H9 (cell line): Measurements from ENCODE around the gene GLIPR2. TPM values are rescaled to one million over a fixed set of nuclear protein-coding genes. Genes with fewer than 3 reads are reported as not detected.

Experiments used
- DNase-seq: peaks from one replicate; pipeline ENCODE4 v3.0.0-alpha.2; 2017
- H2AFZ ChIP-seq: one replicate; pipeline ENCODE4 v1.6.1; 2013; ENCODE audit warnings: mild to moderate bottlenecking, low read length, control low read depth, moderate library complexity
- H2AK5ac ChIP-seq: 2 replicates; pipeline ENCODE4 v1.6.1; 2013; ENCODE audit warnings: low read length, control low read depth, mixed read lengths; ENCODE audit not compliant: insufficient read length
- H2BK120ac ChIP-seq: one replicate; pipeline ENCODE4 v1.6.1; 2013; ENCODE audit warnings: low read depth, mild to moderate bottlenecking, low read length, control low read depth, inconsistent platforms; ENCODE audit not compliant: poor library complexity, severe bottlenecking
- H2BK12ac ChIP-seq: 2 replicates; pipeline ENCODE4 v1.6.1; 2013; ENCODE audit warnings: low read length, control low read depth, mixed read lengths, low read depth; ENCODE audit not compliant: insufficient read length
- H2BK15ac ChIP-seq: 2 replicates; pipeline ENCODE4 v1.6.1; 2013; ENCODE audit warnings: low read depth, low read length, control low read depth
- H2BK20ac ChIP-seq: one replicate; pipeline ENCODE4 v1.6.1; 2013; ENCODE audit warnings: low read depth, mild to moderate bottlenecking, low read length, control low read depth, inconsistent platforms; ENCODE audit not compliant: poor library complexity, severe bottlenecking
- H2BK5ac ChIP-seq: 2 replicates; pipeline ENCODE4 v1.6.1; 2013; ENCODE audit warnings: low read length, control low read depth, mixed read lengths; ENCODE audit not compliant: insufficient read length
- H3K14ac ChIP-seq: 2 replicates; pipeline ENCODE4 v1.6.1; 2013; ENCODE audit warnings: low read length, control low read depth; ENCODE audit not compliant: insufficient read depth
- H3K18ac ChIP-seq: 2 replicates; pipeline ENCODE4 v1.6.1; 2013; ENCODE audit warnings: low read depth, mild to moderate bottlenecking, mixed read lengths, low read length, control low read depth; ENCODE audit not compliant: insufficient read length
- H3K23ac ChIP-seq: 2 replicates; pipeline ENCODE4 v1.6.1; 2013; ENCODE audit warnings: low read length, control low read depth, mixed read lengths, low read depth; ENCODE audit not compliant: insufficient read length
- H3K23me2 ChIP-seq: 2 replicates; pipeline ENCODE4 v1.6.1; 2013; ENCODE audit warnings: low read depth, mild to moderate bottlenecking, mixed read lengths, low read length, control low read depth; ENCODE audit not compliant: insufficient read length, poor library complexity, severe bottlenecking
- H3K27ac ChIP-seq: 2 replicates; pipeline ENCODE4 v1.5.1; 2013; ENCODE audit warnings: low read length, control low read depth, mixed read lengths, low read depth; ENCODE audit not compliant: insufficient read length
- H3K27me3 ChIP-seq: 2 replicates; pipeline ENCODE4 v1.6.1; 2013; ENCODE audit warnings: low read length, control low read depth, inconsistent platforms; ENCODE audit not compliant: insufficient read depth
- H3K4ac ChIP-seq: 2 replicates; pipeline ENCODE4 v1.6.1; 2013; ENCODE audit warnings: low read depth, mild to moderate bottlenecking, control low read depth, inconsistent platforms, low read length, moderate library complexity
- H3K4me1 ChIP-seq: 2 replicates; pipeline ENCODE4 v1.6.1; 2013; ENCODE audit warnings: low read length, control low read depth, inconsistent platforms; ENCODE audit not compliant: insufficient read depth
- H3K4me2 ChIP-seq: 2 replicates; pipeline ENCODE4 v1.6.1; 2013; ENCODE audit warnings: low read length, control low read depth, mixed read lengths; ENCODE audit not compliant: insufficient read length, insufficient read depth
- H3K56ac ChIP-seq: 2 replicates; pipeline ENCODE4 v1.6.1; 2013; ENCODE audit warnings: low read depth, mild to moderate bottlenecking, mixed read lengths, low read length, control low read depth; ENCODE audit not compliant: insufficient read length
- H3K79me1 ChIP-seq: 2 replicates; pipeline ENCODE4 v1.6.1; 2013; ENCODE audit warnings: low read depth, mild to moderate bottlenecking, moderate library complexity, low read length, control low read depth, inconsistent platforms; ENCODE audit not compliant: insufficient read depth, poor library complexity, severe bottlenecking
- H3K79me2 ChIP-seq: 2 replicates; pipeline ENCODE4 v1.6.1; 2013; ENCODE audit warnings: low read length, control low read depth, inconsistent platforms; ENCODE audit not compliant: insufficient read depth
- H3K9ac ChIP-seq: 2 replicates; pipeline ENCODE4 v1.6.1; 2013; ENCODE audit warnings: low read length, control low read depth, mixed read lengths; ENCODE audit not compliant: insufficient read length; ENCODE audit errors: extremely low read depth
- H3K9me3 ChIP-seq: one replicate; pipeline ENCODE4 v1.6.1; 2013; ENCODE audit warnings: low read depth, low read length, inconsistent platforms; ENCODE audit not compliant: control insufficient read depth
- H3T11ph ChIP-seq: one replicate; pipeline ENCODE4 v1.6.1; 2013; ENCODE audit warnings: mild to moderate bottlenecking, low read length, control low read depth, inconsistent platforms
- H4K20me1 ChIP-seq: one replicate; pipeline ENCODE4 v1.6.1; 2013; ENCODE audit not compliant: control insufficient read depth, insufficient read length, insufficient read depth
- H4K5ac ChIP-seq: 2 replicates; pipeline ENCODE4 v1.6.1; 2013; ENCODE audit warnings: low read depth, mild to moderate bottlenecking, mixed read lengths, low read length, control low read depth; ENCODE audit not compliant: insufficient read length
- H4K8ac ChIP-seq: replicated peaks from 2 replicates; pipeline ENCODE4 v1.6.1; 2013; ENCODE audit warnings: low read length, control low read depth, mixed read lengths, low read depth; ENCODE audit not compliant: insufficient read length
- H4K91ac ChIP-seq: 2 replicates; pipeline ENCODE4 v1.6.1; 2013; ENCODE audit warnings: low read depth, mild to moderate bottlenecking, moderate library complexity, mixed read lengths, low read length, control low read depth; ENCODE audit not compliant: insufficient read length
- H3K27ac Mint-ChIP-seq, 3 experiments: 2 replicates in 2 of 3; 3 replicates in 1 of 3; pipeline ENCODE4 v1.8.0; 2020 to 2021; ENCODE audit warnings: mixed read lengths in 3 of 3, mild to moderate bottlenecking in 1 of 3, moderate library complexity in 1 of 3
- H3K27me3 Mint-ChIP-seq: 2 replicates; pipeline ENCODE4 v1.8.0; 2021; ENCODE audit warnings: low read depth, mild to moderate bottlenecking, moderate library complexity, mixed read lengths
- H3K36me3 Mint-ChIP-seq, 3 experiments: 2 replicates in 2 of 3; 3 replicates in 1 of 3; pipeline ENCODE4 v1.8.0; 2020 to 2021; ENCODE audit warnings: low read depth in 3 of 3, mixed read lengths in 3 of 3; ENCODE audit not compliant: insufficient read depth in 1 of 3
- H3K4me1 Mint-ChIP-seq, 2 experiments: 2 replicates each; pipeline ENCODE4 v1.8.0; 2020; ENCODE audit warnings: mixed read lengths in 2 of 2
- H3K4me3 Mint-ChIP-seq, 2 experiments: 2 replicates in 1 of 2; 3 replicates in 1 of 2; pipeline ENCODE4 v1.8.0; 2020 to 2021; ENCODE audit warnings: mild to moderate bottlenecking in 2 of 2, mixed read lengths in 2 of 2, moderate library complexity in 1 of 2
- H3K9me3 Mint-ChIP-seq, 2 experiments: 2 replicates in 1 of 2; 3 replicates in 1 of 2; pipeline ENCODE4 v1.8.0; 2020; ENCODE audit warnings: mild to moderate bottlenecking in 2 of 2, mixed read lengths in 2 of 2, moderate library complexity in 1 of 2
- CTCF ChIP-seq: fragments of 200-600 bp; sonication (generic); conservative IDR thresholded peaks from 3 replicates; pipeline ENCODE4 v1.8.0; 2021; ENCODE audit warnings: antibody characterized with exemption, mild to moderate bottlenecking
- WGBS: extraction: QIAGEN DNeasy Blood & Tissue Kit; methylation state at CpG from one replicate; pipeline ENCODE4 v1.1.7; 2013; ENCODE audit warnings: missing lambda C conversion rate, low lambda C conversion rate, mixed read lengths; ENCODE audit not compliant: insufficient read length; ENCODE audit errors: extremely low coverage; 5-methylcytosine and 5-hydroxymethylcytosine counted together
- total RNA-seq: library from RNA; stranded (reverse); gene quantifications from 2 replicates; pipeline ENCODE4 v1.2.1, GENCODE V29; 2021

The GLIPR2 gene
- total RNA-seq, 1 experiment from 2014 or later, result 10.0 TPM

DNA sequence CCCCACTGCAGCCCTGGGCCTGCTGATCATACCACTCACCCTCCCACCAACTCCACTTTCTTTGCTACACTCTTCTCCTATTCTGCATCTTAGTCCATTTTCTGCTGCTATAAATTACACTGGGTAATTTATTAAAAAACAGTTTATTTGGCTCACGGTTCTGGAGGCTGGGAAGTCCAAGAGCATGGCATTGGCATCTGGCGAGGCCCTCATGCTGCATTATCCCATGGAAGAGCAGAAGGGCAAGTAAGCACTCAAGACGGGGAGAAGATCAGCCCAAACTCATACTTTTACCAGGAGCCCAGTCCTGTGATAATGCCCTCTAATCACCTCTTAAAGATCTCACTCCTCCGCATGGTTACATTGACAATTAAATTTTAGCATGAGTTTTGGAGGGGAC lies 9.4 kb downstream of the GLIPR2 start:
- H3K23ac ChIP-seq, result no peak overlapping the region
- H3T11ph ChIP-seq, result no peak overlapping the region
- H3K4me2 ChIP-seq, result no peak overlapping the region
- H3K79me2 ChIP-seq, result no peaks in the 10 kb centered on the region
- no peak overlapping the region for H2BK20ac ChIP-seq
- TF ChIP-seq CTCF, result no peak
- no peak overlapping the region for H4K5ac ChIP-seq
- H3K9ac ChIP-seq, result no peak overlapping the region
- H2BK120ac ChIP-seq, result no peak overlapping the region
- no peak overlapping the region for H2BK15ac ChIP-seq
- no peaks in the 10 kb centered on the region for H3K9me3 ChIP-seq
- H3K27ac Mint-ChIP-seq, result no peak overlapping the region
- no peak overlapping the region for H2AFZ ChIP-seq
- WGBS, result no CpG with 5 or more reads among the region's 4 CpGs
- H3K56ac ChIP-seq, result no peak overlapping the region
- H3K79me1 ChIP-seq, result no peaks in the 10 kb centered on the region
- no peak overlapping the region for H3K14ac ChIP-seq
- no peak overlapping the region for H3K18ac ChIP-seq
- H2BK12ac ChIP-seq, result no peak overlapping the region
- peaks cover 28% of the 10 kb centered on the region for H3K27me3 Mint-ChIP-seq
- H3K27me3 ChIP-seq, result no peaks in the 10 kb centered on the region
- no peak overlapping the region for H3K27ac ChIP-seq
- H3K9me3 Mint-ChIP-seq, result peaks cover 12 to 13% of the 10 kb centered on the region in 2 experiments
- H3K23me2 ChIP-seq, result no peaks in the 10 kb centered on the region
- H4K20me1 ChIP-seq, result no peaks in the 10 kb centered on the region
- H3K4ac ChIP-seq, result no peak overlapping the region
- H4K8ac ChIP-seq, result no peak overlapping the region
- DNase-seq, result no peak
- no peak overlapping the region for H3K4me3 Mint-ChIP-seq
- peaks cover 0 to 8% of the 10 kb centered on the region in 2 experiments; a peak in 1 of 4 replicates for H3K4me1 Mint-ChIP-seq
- no peaks in the 10 kb centered on the region for H3K4me1 ChIP-seq
- no peak overlapping the region for H2AK5ac ChIP-seq
- no peak overlapping the region for H4K91ac ChIP-seq
- H2BK5ac ChIP-seq, result no peak overlapping the region
- peaks cover 13 to 19% (median 16%) of the 10 kb centered on the region in 3 experiments; a peak in 6 of 7 replicates for H3K36me3 Mint-ChIP-seq
